ENCODE measurements around the gene RTRAF.

The RTRAF gene

DNA sequence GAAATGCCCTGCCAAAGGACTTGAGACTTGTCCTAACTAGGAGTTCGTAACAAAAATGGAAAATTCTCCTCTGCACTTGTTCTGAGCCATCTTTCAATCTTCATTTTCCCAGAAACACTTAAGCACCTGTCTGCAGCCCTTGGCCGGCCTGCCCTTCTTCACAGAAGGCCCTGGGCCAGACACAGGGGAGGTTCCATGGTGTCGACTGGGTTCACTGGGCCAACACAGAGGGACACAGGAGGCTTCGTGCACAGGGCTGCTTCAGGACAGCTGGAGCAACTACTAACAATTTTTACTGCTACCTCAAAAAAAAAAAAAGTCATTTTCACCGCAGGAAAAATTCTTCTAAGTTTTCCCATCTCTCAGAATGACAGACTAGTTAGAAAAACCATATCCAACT lies 59.9 kb downstream of the RTRAF start:
- TF ChIP-seq, protein P1, sequence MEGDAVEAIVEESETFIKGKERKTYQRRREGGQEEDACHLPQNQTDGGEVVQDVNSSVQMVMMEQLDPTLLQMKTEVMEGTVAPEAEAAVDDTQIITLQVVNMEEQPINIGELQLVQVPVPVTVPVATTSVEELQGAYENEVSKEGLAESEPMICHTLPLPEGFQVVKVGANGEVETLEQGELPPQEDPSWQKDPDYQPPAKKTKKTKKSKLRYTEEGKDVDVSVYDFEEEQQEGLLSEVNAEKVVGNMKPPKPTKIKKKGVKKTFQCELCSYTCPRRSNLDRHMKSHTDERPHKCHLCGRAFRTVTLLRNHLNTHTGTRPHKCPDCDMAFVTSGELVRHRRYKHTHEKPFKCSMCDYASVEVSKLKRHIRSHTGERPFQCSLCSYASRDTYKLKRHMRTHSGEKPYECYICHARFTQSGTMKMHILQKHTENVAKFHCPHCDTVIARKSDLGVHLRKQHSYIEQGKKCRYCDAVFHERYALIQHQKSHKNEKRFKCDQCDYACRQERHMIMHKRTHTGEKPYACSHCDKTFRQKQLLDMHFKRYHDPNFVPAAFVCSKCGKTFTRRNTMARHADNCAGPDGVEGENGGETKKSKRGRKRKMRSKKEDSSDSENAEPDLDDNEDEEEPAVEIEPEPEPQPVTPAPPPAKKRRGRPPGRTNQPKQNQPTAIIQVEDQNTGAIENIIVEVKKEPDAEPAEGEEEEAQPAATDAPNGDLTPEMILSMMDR (IDR thresholded peaks at IDR 0.05; ENCODE audit: low read depth, low read length) = no peak
- H3K4me3 ChIP-seq (ENCODE audit: low read depth, low read length) = no peak overlapping the region

DNA sequence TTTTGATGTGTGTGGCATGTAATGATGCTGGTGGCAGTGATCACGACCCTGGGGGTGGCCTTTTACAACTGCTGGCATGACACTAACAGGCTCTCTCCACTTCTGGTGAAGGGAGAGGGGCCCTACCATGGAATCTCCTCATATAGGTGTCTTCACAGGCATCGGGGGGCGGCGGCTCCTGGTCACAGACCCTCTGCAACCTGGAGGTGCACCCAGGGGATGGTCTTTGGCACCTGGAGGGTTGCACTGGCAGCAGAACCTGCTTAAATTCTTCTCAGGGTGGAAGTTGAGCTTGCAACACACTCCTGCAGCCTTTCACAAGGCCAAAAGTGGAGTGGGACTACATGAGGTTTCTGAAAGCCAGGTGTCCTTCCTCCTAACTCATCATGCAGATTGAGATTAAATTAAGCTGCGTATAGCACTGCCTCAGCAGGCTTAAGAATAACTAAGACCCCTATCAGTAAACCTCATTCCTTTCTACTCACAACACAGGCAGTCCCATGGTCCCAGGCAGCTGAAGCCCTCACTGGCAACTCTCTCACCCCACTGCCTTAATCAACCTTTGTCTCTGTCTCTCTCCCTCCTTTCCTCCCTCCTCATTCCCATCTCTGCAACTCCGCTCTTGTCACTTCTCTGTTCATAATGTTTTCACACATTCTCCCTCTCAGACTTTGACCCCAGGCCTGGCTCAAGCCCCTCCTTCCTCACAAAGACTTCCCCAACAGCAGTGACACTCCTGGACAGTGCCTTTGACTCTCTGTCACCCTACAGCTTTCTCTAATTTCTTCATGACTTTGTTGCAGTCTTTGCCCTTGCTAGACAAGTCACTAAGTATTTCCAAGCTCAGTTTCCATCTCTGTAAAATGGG lies 60.6 kb downstream of the RTRAF start:
- TF ChIP-seq, protein P1 (IDR thresholded peaks at IDR 0.05; ENCODE audit: low read depth, low read length) = no peak
- H3K4me3 ChIP-seq (ENCODE audit: low read depth, low read length) = no peak overlapping the region

DNA sequence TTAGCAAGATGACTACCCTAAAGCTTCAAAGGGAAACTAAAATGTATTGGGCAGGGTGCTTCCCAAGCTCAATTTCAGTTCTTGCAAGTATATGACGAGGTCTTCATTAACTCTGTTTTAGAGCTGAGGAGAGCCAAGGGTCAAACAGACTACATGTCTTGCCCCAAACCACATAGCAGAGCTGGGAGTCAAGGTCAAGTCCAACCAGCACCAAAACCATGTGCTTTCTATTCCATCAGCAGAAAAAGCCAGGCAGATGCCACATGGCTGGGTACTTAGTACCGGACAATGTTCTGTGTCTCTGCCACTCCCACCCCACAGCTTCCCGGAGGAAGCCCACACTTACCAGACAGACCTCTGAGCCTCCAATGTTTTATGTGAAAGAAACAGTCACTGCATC lies 61.9 kb downstream of the RTRAF start:
- no peak overlapping the region for H3K4me3 ChIP-seq (ENCODE audit: low read depth, low read length)
- TF ChIP-seq, protein P1 (IDR thresholded peaks at IDR 0.05; ENCODE audit: low read depth, low read length) = no peak

DNA sequence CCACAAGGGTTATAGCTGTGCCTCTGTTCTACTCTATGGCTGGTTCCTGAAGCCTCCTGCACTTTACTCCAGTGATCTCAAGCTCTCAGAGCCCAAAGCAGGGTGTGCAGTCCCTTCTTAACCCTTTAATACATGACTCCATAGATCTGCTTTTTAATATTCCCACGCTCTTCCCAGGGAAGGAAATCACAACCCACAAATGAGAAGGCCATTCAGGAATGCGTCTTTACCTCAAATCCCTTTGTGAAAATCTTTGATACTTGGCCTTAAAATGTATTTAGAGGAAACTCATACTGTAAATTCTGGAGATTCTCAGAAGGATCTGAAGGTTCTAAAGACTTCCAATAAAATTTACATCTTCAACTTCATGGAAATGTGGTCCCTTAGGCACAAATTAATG lies 62.5 kb downstream of the RTRAF start:
- H3K4me3 ChIP-seq (ENCODE audit: low read depth, low read length) = no peak overlapping the region
- TF ChIP-seq, protein P1 (IDR thresholded peaks at IDR 0.05; ENCODE audit: low read depth, low read length) = no peak

DNA sequence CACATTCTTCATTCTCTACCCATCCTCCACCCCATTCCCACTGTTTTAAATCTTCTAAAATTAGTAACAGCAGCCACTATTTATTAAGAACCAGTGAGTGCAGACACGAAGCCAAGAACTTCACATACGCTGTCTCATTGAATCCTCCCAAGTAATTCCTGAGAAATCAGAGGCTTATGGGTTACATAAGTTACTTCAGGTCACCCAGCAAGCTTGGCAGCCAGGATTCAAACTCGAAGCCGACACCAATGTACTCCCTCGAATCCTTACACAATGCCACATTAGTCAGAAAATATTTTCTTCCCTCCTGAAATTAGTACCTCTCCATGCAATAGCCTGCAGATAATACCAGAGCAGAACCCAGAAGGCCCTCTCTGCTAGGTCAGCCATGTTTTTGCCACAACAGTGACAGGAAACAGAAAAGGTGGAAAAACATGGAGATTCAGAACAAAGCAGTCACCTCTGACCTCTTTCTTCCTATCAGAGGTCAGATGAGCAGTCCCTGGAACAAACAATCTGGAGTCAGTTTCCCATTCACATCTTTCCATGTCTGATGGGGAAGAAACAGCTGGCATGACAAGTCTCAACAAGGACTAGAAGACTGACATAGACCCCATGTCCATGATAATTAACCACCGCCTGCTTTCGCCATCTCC lies 63.1 kb downstream of the RTRAF start:
- H3K4me3 ChIP-seq (ENCODE audit: low read depth, low read length) = no peak overlapping the region
- TF ChIP-seq, protein P1 (IDR thresholded peaks at IDR 0.05; ENCODE audit: low read depth, low read length) = no peak

DNA sequence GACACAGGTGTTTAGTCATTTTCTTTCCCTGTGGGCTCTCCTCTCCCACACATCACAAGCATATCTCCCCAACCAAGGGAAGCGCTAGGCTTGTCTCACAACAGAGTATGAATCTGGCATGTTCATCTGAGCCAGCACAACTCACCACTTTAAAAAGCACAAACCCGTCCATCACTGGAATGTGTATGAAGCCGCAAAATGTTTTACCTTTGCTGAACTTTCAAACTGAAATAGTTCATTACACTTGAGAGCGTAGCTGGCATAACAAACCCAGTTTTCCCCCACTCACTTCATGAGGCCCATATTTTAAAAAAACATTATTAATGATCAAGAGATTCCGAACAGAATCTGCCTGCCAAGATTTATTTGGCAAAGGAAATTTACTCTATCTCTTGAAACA lies 63.7 kb downstream of the RTRAF start:
- H3K4me3 ChIP-seq (ENCODE audit: low read depth, low read length) = no peak overlapping the region
- TF ChIP-seq, protein P1 (IDR thresholded peaks at IDR 0.05; ENCODE audit: low read depth, low read length) = no peak

DNA sequence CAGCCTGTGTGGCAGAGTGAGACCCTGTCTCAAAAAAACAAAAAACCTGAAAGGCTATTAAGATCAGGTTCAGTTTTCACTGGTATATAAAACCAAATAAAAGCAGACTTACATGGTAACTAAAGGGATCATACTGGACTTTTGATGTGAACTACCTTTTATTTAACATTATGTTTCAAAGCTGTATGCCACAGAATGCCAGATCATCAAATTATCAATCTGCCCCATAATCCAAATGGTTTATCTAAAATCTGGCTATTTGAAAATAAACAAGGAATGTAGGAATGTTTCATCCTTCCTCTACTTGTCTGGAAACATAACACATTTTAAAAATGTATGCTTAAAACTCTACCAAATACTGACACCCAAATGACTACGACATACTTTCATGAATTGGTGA lies 65.3 kb downstream of the RTRAF start:
- H3K4me3 ChIP-seq (ENCODE audit: low read depth, low read length) = no peak overlapping the region
- TF ChIP-seq, protein P1 (IDR thresholded peaks at IDR 0.05; ENCODE audit: low read depth, low read length) = no peak

Data from WI38 (cell line).